Hippocampal formation (tissue), 2 donors: ENCODE results near the gene SIRT5.

Experiments used
- DNase-seq, 2 donors: peaks; one replicate each; lab custom pipeline; 2025; lab: John Stamatoyannopoulos, UW

Gene SIRT5

GRCh38 chr6:13635948-13636658, 61.7 kb downstream of the SIRT5 start:
- DNase-seq, result no peak

- DNase-seq, result no peak
Observed at GRCh38 chr6:13638014-13638413, 63.6 kb downstream of the SIRT5 start.

- no peak for DNase-seq
Observed at GRCh38 chr6:13638626-13639025, 64.2 kb downstream of the SIRT5 start.

- no peak for DNase-seq
Observed at GRCh38 chr6:13641315-13641714, 66.9 kb downstream of the SIRT5 start.

GRCh38 chr6:13643125-13643524, 68.7 kb downstream of the SIRT5 start:
- no peak for DNase-seq

- DNase-seq, result no peak
Observed at GRCh38 chr6:13648850-13649249, 74.4 kb downstream of the SIRT5 start.

- no peak for DNase-seq
Observed at GRCh38 chr6:13649393-13649792, 75.0 kb downstream of the SIRT5 start.

GRCh38 chr6:13653296-13653695, 78.9 kb downstream of the SIRT5 start:
- no peak for DNase-seq

GRCh38 chr6:13654496-13654895, 80.1 kb downstream of the SIRT5 start:
- no peak for DNase-seq

GRCh38 chr6:13655700-13656099, 81.3 kb downstream of the SIRT5 start:
- no peak for DNase-seq

- no peak for DNase-seq
Observed at GRCh38 chr6:13660273-13660672, 85.9 kb downstream of the SIRT5 start.

GRCh38 chr6:13660893-13661292, 86.5 kb downstream of the SIRT5 start:
- DNase-seq, result no peak

- DNase-seq, result no peak
Observed at GRCh38 chr6:13661647-13662046, 87.2 kb downstream of the SIRT5 start.

- no peak for DNase-seq
Observed at GRCh38 chr6:13662651-13663334, 88.4 kb downstream of the SIRT5 start.

- no peak for DNase-seq
Observed at GRCh38 chr6:13663986-13664385, 89.6 kb downstream of the SIRT5 start.
